Embryonic facial prominence (tissue), 1 donor: ENCODE data around the gene RSPH4A.
"Not testable (repeated sequence)": the region's sequence is repeated elsewhere in the genome, so short reads cannot be mapped to it uniquely, and the experiment has no call there.

ENCODE experiments used
- DNase-seq: peaks from one replicate; pipeline ENCODE4 v3.0.0-alpha.2; 2016; ENCODE audit errors: extremely low spot score

The RSPH4A gene

DNA sequence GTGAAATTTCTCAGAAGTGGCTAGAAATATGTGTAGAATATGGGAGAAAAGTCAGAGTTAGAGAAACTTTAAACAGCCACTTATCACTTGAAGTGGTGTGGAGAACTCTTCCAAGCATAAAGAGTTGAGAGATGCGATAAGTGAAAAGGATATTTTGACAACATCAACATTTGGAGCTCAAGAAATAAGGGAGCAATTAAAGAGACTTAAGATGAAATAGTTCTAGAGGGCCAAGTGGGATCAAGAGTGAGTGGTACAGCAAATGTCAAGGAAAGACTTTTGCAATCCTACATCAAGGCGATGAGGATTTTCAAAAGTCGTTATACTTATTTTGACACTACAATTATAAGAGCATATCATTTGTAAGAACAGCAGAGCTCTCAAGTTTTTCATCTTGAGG is 9.6 kb downstream of the RSPH4A start:
- no peak for DNase-seq

DNA sequence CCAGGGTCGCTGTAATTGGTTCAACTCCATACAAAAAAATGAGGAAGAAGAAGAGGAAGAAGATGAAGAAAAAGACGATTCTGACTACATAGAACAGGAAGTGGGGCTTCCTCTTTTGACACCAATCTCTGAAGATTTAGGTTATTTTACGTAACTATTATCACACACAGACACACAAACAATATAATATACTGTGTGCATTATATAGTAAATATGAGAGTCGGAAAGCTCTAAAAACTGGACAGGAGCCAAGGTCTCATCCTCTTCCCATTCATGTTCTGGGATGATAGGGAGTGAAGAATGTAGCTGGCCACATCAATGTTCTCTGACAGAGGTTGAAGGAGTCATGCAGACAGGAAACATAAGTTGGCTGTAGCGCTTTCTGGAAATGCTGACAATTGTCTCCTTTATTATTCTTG is 13.3 kb downstream of the RSPH4A start:
- no peak for DNase-seq

DNA sequence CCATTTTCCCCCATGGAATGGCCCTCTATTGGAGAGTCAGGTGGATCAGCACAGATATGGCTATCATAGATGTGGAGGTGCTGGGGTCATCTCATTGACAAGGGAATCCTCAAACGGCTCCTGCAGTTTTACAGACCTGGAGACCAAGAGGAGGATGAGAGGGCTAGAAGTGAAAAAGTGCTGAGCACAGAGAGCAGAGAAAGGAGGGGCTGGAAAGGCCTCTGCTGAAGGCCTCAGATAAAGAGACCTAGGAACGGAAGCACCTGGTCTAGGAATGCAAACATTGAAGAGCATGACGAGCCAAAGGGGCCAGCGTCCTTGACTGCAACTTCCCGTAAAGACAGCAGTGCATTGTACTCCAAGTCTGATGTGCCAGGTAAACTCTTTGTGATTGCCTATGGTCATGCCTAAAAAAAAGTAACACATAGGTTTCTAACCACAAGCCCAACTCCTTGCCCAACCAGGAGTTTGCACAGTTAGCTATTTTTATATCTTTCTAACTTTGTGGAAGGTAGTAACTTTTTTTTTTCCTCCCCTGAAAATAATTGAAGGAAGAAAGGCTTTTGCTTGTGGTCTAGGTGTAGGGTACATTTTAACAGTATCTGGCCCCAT is 15.2 kb downstream of the RSPH4A start:
- DNase-seq, result no peak

DNA sequence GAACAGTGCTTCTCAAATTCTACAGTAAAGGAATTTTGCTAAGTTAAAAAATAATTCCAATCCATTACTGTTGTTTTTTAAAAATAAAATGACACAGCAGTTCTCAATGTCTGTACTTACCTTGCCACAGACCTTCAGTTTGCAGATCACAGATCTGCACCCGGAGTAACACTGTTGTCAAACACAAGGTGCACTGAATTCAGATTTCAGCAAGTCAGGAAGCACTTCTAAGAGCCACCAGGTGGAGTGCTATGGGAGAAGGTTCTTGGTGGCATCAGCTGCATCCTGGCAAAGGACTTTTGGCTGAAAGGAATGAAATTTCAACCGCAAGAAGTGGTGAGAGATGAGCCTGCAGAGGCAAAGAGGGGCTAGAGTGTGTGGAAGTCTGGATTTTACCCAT is 17.4 kb downstream of the RSPH4A start:
- DNase-seq, result no peak

DNA sequence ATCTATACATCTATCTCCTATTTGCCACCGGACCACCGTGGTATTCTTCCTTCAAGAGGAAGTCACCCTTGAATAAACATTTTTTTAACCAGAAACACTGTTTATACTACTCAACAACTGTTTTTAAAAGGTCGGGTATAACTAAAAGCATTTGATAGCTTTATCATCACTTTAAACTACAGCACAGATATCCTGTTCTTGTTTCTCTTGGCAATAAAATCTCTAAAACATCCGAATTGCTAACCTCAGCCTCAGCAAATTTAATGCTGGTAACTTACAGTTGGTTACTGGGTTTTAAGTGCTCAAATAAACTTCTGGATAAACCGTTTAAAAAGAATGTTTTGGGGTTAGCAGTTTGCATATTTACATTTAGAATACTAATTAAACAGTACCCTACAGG is 31.9 kb downstream of the RSPH4A start:
- DNase-seq, result no peak

DNA sequence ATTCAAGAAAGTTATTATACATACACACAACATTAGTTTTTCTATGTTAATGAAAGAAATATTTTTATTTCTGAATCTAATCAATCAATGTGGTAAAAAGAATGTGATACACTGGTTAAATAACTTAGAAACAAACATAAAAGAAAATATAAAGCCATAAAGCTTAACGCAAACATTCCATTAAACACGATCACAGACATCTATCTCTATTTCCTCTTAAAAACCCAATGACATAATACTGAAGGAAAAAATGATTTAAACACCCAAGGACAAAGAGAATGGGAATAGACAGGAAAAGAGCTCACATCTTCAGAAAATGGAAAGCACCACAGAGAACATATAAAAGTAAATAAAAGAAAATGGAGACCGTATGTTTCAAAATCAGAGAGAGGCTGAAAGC is 32.9 kb downstream of the RSPH4A start:
- DNase-seq, result no peak

DNA sequence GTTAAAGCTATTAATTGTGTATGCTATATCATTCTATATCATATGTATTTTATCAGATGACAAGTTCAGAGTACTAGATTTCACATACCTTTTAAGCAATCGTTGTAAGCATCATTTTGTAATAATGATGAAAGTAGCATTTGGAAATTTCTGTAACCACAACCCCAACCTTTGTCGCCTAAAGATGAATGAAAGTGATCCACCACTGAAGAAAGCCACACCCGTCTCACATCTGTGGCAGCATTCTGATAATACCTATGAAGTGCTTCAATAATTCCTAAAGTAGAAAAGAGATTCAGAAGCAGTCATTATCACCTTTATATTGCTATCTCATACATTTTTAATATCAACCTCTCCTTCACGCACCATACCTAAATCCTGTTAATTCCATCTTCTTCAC is 35.6 kb downstream of the RSPH4A start:
- no peak for DNase-seq

DNA sequence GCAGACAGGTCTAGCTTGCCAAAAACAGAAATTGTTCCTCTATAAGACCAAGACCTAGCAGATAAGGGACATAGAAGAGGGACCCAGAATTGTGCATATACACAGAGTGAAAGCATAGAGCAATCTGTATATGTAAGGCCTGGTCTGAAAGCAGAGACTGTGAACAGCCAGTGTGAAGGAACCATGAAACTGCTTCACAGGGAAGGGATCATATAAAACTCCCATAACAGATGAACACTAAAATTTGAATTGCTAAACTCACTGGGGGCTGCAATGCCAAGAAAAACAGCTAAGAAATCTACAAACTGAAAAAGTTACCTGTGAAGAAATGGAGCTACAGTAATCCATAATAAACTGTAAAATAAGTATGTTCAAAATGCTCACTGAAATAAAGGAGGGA is 45.3 kb downstream of the RSPH4A start:
- no peak for DNase-seq

DNA sequence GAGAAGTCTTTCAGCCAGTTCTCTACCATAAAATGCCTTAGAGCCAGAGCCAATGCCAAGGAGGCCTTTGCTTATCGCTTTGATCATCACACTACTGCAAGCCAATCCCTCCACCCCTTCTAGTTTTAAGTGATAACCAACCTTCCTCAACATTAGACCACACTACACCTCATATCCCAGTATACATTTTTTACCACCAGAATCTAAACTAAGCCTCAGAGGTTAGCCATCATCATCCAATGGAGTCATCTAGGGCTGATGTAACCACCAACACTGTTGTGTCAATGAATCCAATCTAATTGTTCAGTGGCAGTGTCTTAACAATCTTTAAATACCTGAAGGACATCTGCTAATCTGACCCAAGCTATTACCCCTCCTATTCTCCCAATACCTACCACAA is 45.9 kb downstream of the RSPH4A start:
- no peak for DNase-seq

DNA sequence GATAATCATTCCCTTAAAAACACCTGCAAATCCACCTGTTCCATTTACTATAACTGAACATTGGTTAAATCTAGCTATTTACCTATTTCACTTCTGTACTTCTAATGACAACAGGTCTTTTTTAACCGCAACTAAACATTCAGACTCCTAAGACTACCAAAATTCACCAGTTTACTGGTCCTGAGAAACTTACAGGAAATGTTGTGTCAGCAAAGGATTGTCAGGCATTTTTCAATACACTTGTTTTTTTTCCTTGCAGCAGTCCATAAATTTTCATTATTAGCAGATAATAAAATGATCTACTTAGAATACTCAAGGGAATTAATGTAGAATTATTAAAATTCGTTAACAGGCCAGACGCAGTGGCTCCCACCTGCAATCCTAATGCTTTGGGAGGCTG is 47.0 kb downstream of the RSPH4A start:
- DNase-seq, result no peak

DNA sequence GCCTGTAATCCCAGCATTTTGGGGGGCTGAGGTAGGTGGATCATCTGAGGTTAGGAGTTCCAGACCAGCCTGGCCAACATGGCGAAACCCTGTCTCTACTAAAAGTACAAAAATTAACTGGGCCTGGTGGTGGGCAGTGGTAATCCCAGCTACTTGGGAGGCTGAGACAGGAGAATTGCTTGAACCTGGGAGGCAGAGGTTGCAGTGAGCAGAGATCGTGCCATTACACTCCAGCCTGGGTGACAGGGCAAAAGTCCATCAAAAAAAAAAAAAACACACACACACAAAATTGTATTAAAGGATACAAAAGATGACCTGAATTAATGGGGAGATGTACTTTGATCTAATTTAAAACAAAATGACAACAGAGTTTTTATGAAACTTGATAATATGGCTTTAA is 47.9 kb downstream of the RSPH4A start:
- not testable (repeated sequence) for DNase-seq

DNA sequence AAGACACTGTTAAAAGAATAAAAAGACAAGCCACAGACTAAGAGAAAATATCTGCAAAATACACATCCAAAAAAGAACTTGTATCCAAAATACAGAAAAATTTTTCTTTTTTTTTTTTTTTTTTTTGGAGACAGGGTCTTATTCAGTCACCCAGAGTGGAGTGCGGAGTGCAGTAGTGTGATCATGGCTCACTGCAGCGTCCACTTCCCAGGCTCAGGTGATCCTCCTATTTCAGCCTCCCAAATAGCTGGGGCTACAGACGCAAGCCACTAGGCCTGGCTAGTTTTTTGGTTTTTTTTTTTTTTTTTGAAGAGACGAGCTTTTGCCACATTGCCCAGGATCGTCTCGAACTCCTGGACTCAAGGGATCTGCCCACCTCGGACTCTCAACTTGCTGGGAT is 49.2 kb downstream of the RSPH4A start:
- no peak for DNase-seq

DNA sequence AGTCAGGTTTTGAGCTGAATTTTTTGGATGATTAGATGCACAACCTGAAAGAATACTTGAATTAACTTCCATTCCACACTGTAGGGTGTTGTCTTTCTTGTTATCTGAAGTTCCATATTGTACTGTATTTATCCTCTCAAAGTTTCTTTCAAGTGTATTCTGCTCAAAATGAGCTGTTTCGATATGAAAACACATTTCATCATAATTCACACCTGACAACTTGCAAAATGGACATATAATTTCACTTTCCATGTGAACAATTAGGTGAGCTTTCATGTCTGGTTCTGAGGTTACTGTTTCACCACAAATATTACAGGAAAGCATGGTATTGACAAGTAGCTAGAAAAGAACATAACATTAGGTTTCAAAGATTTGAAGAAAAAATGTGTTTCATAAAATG is 50.6 kb downstream of the RSPH4A start:
- DNase-seq, result no peak

DNA sequence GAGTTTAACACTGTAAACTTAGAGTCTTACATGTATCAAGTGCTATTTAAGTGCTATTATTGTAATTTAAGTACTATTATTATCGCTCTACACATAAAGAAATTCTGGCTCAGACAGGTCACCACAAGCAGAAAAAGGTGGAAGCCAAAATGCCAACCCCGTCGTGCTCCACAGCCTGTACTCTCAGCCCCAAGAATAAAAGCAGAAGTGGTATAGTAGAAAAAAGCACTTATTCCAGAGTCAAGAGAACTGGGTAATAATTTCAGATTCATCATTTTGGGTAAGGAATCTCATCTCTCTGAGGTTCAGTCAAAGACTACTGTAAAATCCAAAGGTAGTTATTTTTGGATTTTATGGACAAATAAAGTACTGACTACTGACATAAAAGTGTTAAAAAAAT is 51.3 kb downstream of the RSPH4A start:
- no peak for DNase-seq

DNA sequence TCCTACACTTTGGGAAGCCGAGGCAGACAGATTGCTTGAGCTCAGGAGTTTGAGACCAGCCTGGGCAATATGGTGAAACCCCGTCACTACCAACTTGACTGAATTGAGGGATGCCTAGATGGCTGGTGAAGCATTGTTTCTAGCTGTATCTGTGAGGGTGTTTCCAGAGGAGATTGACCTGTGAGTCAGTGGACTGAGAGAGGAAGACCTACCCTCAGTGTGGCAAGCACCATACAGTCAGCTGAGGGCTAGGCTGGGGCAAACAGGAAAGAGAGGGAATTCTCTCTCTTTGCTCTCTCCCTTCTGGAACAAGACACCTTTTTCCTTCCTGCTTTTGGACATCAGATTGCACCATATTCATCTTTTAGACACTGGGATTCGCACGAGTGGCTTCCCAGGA is 56.0 kb downstream of the RSPH4A start:
- DNase-seq, result no peak

DNA sequence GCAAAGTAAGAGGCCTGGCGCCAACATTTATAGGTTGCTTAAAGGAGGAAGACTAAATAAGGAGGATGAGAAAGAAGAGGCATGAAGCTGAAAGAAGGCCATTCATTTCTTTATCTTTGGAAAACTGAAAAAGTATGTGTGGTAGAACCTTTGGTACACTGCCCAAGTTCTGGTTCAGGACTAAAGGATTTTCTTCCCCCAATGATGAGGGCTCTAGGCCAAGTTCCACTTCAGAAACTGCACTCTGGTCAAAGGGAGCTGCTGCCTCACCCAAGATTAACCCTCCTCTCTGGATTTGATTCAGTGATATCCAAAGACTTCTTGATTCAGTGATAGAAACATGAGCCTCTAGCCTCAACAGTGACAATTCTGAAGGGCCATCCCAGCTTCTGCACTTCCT is 59.7 kb downstream of the RSPH4A start:
- DNase-seq, result no peak

DNA sequence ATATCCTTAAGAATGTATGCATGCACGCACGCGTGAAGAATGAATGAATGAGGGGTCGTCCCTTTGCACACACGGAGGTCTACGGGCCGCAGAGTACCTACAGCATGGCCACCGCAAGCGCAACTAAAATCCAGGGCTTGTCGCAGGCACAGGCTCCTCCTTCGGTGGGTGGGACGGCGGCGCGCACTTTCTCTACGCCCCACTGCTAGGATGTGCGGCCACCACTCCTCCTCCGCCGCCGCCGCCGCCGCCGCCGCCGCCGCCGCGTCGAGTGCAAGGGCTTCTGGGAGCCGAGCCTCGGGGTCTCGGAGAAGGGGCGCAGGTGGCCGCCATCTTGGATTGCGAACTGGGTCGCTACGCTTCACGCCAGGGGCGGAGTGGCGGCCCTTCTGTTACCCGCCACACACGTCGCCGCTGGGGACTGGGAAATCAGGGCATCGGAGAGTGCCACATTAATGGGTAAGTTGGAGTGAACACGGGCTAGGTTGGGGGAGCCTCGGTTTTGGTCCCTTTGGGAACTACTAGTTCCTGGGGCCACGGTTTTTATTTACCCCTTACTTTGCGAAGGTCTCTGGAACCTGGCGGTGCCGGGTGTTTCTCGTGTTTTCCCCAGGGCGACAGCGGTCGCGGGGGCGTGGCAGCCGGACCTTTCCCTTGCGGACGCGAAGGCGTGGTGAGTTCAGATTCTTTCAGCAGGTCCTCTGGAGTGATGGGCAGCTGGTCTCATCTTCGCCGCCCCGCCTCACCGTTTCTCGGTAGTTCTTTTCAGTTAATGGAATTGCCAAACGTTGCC is 64.8 kb downstream of the RSPH4A start, which contains the start of gene KPNA5:
Gene KPNA5, plus strand, starts transcription at position 332 of the 793 bp plus-strand sequence. Its CDS starts 124 bp downstream, at position 456.
- DNase-seq, result peak; percentile 86

DNA sequence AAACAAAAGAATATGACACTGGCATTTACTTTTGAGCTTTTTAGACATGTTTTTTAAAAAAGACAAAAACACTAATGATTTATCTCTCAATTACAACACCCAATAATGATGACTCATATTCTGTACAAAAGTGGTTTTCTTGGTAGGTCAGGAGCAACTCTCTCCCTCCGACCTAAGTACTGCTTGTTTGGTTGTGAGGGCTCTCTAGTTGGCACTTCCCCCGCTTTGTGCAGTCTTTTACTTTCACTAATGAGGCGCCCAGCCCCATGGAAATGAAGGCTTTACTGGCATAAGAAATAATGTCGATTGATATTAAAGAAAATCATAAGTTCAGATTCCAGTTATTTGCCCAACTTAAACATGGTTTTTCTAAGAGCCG is 66.0 kb downstream of the RSPH4A start:
- DNase-seq, result no peak
